ENCODE data around the gene E2F6.

DNA sequence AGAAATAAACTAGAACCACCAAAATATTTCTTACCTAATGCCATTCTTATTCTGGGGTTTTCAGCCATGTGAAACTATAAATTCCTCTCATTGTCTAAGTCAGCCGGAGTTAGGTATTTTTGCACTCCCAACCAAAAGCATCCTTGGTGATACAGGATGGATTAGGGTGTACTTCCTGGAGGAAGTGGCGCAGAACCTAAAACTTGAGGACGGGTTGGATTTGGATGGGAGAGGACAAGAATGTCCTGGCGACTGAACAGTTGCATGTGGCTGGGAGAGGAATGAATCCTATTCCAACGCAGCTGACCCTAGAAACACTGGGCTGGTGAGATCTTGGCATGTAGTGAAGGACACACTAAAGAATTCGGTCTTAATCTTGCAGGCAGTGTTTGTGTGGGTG is 58.5 kb downstream of the E2F6 start:
- TF ChIP-seq POLR2A (IDR thresholded peaks at IDR 0.05) (no peak), POLR2AphosphoS5 (IDR thresholded peaks at IDR 0.05) (no peak)
- TF ChIP-seq, protein P1, sequence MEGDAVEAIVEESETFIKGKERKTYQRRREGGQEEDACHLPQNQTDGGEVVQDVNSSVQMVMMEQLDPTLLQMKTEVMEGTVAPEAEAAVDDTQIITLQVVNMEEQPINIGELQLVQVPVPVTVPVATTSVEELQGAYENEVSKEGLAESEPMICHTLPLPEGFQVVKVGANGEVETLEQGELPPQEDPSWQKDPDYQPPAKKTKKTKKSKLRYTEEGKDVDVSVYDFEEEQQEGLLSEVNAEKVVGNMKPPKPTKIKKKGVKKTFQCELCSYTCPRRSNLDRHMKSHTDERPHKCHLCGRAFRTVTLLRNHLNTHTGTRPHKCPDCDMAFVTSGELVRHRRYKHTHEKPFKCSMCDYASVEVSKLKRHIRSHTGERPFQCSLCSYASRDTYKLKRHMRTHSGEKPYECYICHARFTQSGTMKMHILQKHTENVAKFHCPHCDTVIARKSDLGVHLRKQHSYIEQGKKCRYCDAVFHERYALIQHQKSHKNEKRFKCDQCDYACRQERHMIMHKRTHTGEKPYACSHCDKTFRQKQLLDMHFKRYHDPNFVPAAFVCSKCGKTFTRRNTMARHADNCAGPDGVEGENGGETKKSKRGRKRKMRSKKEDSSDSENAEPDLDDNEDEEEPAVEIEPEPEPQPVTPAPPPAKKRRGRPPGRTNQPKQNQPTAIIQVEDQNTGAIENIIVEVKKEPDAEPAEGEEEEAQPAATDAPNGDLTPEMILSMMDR (IDR thresholded peaks at IDR 0.05 in 8 of 11, conservative IDR thresholded peaks at IDR 0.05 in 3 of 11), result no peak

Data from spleen (tissue), 7 donors.